ENCODE measurements around the gene PITPNM1. TPM values are rescaled to one million over a fixed set of nuclear protein-coding genes. Genes with fewer than 3 reads are reported as not detected.

Gene PITPNM1
- total RNA-seq, 1 experiment from 2014 or later, result 70.4 TPM

DNA sequence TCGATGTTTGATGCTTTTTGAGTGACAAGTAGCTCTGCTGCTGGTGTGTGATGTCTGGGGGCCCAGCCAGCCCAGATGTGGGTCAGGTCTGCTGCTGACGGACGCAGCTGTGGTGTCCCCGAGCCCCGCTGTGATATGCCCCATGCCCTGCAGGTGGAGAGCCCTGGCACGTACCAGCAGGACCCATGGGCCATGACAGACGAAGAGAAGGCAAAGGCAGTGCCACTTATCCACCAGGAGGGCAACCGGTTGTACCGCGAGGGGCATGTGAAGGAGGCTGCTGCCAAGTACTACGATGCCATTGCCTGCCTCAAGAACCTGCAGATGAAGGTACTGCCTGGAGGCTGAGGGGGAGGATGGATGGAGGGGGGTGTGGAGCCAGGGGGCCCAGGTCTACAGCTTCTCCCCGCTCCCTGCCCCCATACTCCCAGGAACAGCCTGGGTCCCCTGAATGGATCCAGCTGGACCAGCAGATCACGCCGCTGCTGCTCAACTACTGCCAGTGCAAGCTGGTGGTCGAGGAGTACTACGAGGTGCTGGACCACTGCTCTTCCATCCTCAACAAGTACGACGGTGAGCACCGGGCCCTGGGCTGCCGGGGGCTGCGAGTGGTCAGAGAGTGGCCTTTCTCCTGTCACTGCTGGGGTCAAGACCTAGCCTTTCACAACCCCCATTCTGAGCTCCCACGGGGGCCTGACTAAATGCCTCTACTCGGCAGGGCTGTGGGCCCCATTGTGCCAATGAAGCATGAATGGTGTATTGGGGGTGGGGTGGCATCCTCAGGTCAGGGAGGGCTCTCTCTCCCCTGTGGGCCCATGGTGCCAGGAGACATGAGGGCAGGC, 15.1 kb downstream of the PITPNM1 start:
- H3K27ac ChIP-seq (ENCODE audit: low read length), result no peak overlapping the region
- ATAC-seq, result no peak
- no peak overlapping the region for H3K4me3 ChIP-seq (ENCODE audit: low read depth in 2 of 2, low read length in 2 of 2)
- BruUV-seq (replicated peaks), result TSS peak; percentile 90
- DNase-seq (ENCODE audit: low read depth, low spot score), result no peak
- ChIA-PET CTCF (interaction anchor here (0.9 kb wide), 1 partner anchor 139 kb away, joined by 3 read pairs; no protein-coding TSS in a partner anchor), POLR2A (no interaction called here)
- intact Hi-C loops (cut with micrococcal nuclease; ENCODE audit: unreplicated experiment), result no loop called here
- in situ Hi-C loops (cut with HindIII; ENCODE audit: low pct_unique_long_range_greater_than_20kb, low sequenced_read_pairs), result no loop called here
- no peaks in the 10 kb centered on the region for H3K36me3 ChIP-seq (ENCODE audit: control insufficient read depth, insufficient read depth, low read length)
- H3K9me3 ChIP-seq (ENCODE audit: control insufficient read depth, insufficient read depth, low read depth, low read length), result no peaks in the 10 kb centered on the region
- H3K4me1 ChIP-seq (ENCODE audit: control insufficient read depth, insufficient read depth, low read length), result no peaks in the 10 kb centered on the region; the same call in 1 of the 2 replicates
- no peak for TF ChIP-seq POLR2AphosphoS5 (IDR thresholded peaks at IDR 0.05; ENCODE audit: low read depth, low read length)
- no peak for TF ChIP-seq TCF7L2 (IDR thresholded peaks at IDR 0.05; ENCODE audit: low read depth, low read length)
- TF ChIP-seq CTCF (IDR thresholded peaks at IDR 0.05), result no peak
- no peak for TF ChIP-seq SIN3A (IDR thresholded peaks at IDR 0.05; ENCODE audit: borderline replicate concordance, insufficient read depth, low read depth, low read length)
- no peak for TF ChIP-seq REST (IDR thresholded peaks at IDR 0.05; ENCODE audit: insufficient read depth in 1 of 2, low read depth in 2 of 2, low read length in 1 of 2)
- H3K27me3 ChIP-seq (ENCODE audit: control insufficient read depth, insufficient read depth, low read length), result no peaks in the 10 kb centered on the region

DNA sequence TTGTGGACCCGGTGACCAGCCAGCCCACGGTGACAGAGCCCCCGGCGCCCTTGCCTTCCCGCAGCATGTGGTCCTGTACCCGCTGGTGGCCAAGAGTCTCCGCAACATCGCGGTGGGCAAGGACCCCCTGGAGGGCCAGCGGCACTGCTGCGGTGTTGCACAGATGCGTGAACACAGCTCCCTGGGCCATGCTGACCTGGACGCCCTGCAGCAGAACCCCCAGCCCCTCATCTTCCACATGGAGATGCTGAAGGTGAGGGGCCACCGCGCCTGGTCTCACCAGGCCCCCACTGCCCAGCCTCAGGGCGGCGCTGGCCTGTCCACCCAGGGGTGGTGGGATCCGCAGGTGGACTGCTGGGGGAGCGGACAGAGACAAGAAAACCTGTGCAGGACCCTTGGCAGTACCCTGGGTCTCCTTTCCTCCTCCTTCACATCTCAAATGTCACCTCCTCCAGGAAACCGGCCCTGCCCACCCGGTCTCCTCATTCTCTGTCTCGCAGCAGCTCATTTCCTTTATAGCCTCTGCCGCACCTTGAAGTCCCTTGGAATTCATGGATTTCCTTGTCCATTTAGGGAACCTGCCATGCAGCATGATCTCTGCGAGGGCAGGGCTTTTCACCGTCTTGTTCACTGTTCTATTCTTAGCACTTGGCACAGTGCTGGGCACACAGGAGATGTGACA, 15.8 kb downstream of the PITPNM1 start:
- no peaks in the 10 kb centered on the region for H3K27me3 ChIP-seq (ENCODE audit: control insufficient read depth, insufficient read depth, low read length)
- H3K36me3 ChIP-seq (ENCODE audit: control insufficient read depth, insufficient read depth, low read length), result no peaks in the 10 kb centered on the region
- intact Hi-C loops (cut with micrococcal nuclease; ENCODE audit: unreplicated experiment), result no loop called here
- H3K27ac ChIP-seq (ENCODE audit: low read length), result no peak overlapping the region
- DNase-seq (ENCODE audit: low read depth, low spot score), result no peak
- POLR2A ChIA-PET, result no interaction called here
- CTCF ChIA-PET, result interaction anchor here (0.6 to 0.9 kb wide), 2 partner anchors 19 to 138 kb away, joined by 3 read pairs; no protein-coding TSS in a partner anchor
- H3K9me3 ChIP-seq (ENCODE audit: control insufficient read depth, insufficient read depth, low read depth, low read length), result no peaks in the 10 kb centered on the region
- in situ Hi-C loops (cut with HindIII; ENCODE audit: low pct_unique_long_range_greater_than_20kb, low sequenced_read_pairs), result no loop called here
- no TSS peak for BruUV-seq (replicated peaks)
- no peak for ATAC-seq
- TF ChIP-seq SIN3A (IDR thresholded peaks at IDR 0.05; ENCODE audit: borderline replicate concordance, insufficient read depth, low read depth, low read length) (no peak), TCF7L2 (IDR thresholded peaks at IDR 0.05; ENCODE audit: low read depth, low read length) (no peak)
- no peak overlapping the region for H3K4me3 ChIP-seq (ENCODE audit: low read depth in 2 of 2, low read length in 2 of 2)
- H3K4me1 ChIP-seq (ENCODE audit: control insufficient read depth, insufficient read depth, low read length), result peaks cover 3% of the 10 kb centered on the region; the same call in 1 of the 2 replicates

All from Panc1 (cell line).